ENCODE measurements around the gene CREB3L1.

CREB3L1 gene

GRCh38 chr11:46330154-46330553, 52.7 kb downstream of the CREB3L1 start:
- DNase-seq = no peak

- DNase-seq = no peak
Measured at GRCh38 chr11:46330563-46331281, 53.3 kb downstream of the CREB3L1 start.

GRCh38 chr11:46331282-46331984, 54.0 kb downstream of the CREB3L1 start:
- no peak for DNase-seq

DNA sequence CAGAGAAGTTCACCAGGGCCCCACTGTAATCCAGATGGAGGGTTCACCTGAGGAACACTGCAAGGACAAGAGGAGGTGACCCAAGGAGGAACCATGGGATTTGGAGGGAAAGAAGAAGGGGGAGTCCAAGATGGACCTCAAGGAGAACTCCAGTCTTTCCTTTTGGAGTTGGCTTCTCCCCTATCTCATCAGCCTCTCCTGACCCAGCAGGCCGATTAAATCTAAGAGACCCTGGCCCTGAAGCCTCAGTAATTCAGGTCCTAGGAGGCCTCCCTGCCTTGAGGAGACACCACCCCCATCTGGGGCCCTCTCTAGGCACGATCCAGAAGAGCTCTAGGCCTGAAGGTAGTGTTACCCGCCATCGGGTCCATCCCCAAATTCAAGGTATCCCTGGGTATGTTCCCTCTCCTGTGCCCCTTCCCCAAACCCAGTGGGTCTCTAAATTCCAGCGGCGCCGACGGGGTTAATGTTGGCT, 54.7 kb downstream of the CREB3L1 start:
- no peak for DNase-seq

- DNase-seq = no peak
Measured at GRCh38 chr11:46332568-46333393, 55.3 kb downstream of the CREB3L1 start.

DNA sequence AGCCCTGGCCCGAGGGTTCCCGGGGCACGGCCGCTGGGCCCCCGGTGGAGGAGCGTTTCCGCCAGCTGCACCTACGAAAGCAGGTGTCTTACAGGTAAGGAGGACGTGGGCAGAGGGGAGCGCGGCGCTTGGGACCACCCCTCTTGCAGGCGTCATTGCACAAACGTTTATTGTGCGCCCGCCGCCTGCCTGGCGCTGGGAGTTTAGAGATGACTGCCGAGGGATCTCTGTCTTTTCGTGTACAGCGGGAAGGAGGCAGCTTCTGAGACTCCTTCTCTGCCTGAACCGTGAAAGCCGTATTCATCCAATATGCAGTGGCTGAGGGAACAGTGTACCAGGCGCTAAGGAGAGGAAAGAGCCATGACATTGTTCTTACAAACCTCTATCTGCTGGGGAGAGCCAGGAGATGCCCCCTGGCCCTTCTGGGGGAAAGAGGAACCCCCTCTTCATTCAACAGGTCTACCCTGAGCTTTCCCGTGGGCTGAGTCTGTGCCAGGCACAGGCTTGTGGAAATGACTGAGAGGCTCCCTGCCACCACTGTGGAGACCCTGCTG, 56.0 kb downstream of the CREB3L1 start:
- no peak for DNase-seq

DNA sequence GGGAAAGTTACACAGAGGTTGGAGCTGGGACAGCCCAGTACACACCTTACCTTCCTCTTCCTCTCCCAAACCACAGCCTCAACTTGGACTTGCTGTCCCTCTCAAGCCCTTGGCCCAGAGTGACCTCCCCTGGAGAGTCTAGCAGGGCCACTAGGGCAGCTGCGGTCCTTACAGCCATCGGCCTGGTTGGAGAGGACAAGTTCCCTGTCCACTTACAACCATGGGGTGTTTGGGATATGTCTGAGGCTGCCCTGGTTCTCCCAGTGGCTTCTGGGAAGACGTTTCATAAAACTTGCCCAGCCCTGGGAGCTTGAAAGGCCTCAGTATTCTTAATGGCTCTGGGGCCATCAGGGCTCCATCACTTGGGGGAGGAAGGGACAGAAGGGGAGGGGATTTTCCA, 56.7 kb downstream of the CREB3L1 start:
- no peak for DNase-seq

GRCh38 chr11:46335271-46335670, 57.8 kb downstream of the CREB3L1 start:
- DNase-seq = no peak

DNA sequence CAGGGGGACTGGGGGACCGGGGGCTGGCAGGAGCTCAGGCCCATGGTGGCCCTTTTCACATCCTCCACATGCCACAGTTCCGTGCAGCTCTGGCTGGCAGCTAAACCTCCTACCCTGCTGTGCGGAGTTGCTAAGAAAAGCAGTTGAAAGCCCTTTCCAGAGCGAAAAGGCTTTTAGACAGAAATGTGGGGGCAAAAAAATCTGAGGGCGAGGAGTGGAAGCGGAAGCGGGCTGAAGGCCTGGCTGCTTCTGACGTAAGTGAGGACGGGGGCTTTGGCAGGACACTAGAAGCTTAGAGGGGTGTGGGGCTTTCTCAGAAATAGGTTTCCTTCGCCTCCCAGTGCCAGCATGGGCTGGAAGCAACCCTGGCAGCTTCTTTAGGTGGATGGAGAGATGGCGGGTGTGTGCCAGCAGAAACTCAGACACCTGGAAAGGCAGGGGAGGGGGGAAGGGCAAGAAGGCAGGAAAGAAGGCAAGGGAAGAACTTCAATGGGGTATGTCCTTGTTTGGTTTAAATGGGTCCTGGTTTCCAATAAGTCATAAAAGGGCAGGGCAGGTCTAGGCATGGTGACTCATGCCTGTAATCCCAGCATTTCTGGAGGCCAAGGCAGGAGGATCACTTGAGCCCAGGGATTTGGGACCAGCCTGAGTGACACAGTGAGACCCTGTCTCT, 58.6 kb downstream of the CREB3L1 start:
- no peak for DNase-seq

DNA sequence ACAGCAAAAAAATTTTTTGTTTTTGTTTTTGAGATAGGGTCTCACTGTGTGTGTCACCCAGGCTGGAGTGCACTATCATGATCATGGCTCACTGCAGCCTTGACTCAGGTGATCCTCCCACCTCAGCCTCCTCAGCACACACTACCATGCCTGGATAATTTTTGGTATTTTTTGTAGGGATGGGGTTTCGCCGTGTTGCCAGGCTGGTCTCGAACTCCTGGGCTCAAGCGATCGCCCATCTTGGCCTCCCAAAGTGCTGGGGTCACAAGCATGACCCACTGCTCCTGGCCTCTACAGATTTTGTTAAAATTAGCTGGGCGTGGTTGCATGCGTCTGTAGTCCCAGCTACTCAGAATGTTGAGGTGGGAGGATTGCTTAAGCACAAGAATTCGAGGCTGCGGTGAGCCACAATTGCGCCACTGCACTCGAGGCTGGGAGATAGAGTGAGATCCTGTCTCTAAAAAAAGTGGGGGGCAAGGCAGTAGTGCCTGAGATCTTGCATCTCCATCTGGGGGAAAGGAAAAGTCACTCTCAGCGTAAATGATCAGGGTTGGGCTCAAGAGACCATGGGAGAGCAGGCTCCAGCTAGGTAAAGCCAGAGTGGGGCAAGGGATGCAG, 59.2 kb downstream of the CREB3L1 start:
- DNase-seq = no peak

GRCh38 chr11:46337626-46338345, 60.3 kb downstream of the CREB3L1 start:
- DNase-seq = no peak

DNA sequence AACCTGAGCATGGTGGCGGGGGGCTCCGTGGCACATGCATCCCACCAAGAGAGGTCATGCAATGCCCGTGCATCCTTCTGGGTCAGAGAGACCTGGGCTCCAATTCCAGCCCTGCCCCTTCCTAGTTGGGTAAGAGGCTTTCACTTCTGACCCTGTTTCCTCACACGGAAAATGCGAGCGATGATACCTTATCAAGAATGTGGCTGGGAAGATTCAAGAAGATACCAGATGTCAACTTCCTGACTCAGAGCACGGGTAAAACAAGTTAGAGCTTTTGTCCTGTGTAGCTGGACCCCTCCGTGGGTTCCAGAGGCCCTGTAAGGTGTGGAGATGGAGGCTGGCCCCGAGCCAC, 61.1 kb downstream of the CREB3L1 start:
- peak; percentile 41 for DNase-seq

- DNase-seq = peak; percentile 30
Measured at GRCh38 chr11:46338988-46339666, 61.7 kb downstream of the CREB3L1 start.

DNA sequence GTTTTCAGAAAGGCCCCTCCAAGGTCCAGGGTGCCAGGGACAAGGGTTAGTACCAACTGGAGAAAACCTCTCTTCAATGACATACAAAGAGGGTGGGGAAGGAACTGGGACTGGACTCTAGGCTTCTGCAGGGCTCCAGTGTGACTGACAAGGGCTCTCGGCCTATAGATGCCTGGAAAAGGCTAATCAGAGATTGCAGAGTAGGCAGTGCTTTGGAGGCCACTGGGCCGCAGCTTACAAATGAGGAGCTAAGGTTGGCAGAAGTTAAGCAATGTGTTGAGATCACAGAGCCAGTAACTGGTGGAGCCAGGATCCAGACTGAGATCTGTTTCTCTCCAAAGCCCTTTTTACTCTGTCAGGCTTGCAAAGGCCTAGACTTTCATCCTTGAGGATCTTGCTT, 62.4 kb downstream of the CREB3L1 start:
- no peak for DNase-seq

DNA sequence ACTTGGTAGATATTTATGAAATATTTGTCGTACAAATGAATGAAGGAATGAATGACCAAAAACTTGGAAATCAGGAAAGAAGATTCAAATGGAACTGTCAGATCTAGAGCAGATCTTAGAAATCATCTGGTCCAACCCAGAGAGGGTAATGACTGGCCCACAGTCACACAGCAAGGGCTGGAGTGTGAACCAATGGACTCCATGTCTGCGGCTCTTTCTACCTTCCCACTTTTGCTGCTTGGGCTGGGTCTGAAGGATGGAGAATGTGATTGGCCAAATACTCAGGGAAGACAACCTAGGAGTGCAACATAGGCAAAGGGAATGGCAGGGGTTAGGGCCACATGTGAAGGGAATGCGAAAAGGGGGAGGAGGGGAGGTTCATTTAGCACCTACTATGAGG, 64.0 kb downstream of the CREB3L1 start:
- DNase-seq = no peak

- no peak for DNase-seq
Measured at GRCh38 chr11:46342239-46342638, 64.8 kb downstream of the CREB3L1 start.

DNA sequence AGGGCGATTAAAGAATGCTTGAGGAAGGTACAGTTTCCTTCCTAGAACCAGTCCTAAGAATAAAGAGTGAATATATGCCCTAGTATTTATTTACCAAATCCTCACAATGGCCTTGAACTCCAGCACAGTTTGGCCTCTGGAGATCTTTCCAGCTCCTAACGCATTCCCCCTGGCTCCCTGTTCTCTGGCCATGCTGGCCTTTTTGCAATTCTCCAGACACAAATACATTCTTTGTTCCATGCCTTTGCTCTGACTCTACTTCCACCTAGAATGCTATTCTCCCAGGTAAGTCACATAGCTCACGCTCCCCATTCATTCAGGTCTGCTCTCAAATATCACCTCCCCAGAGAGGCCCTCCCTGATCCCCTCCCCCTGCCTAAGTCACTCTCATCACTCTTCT, 66.1 kb downstream of the CREB3L1 start:
- DNase-seq = no peak

DNA sequence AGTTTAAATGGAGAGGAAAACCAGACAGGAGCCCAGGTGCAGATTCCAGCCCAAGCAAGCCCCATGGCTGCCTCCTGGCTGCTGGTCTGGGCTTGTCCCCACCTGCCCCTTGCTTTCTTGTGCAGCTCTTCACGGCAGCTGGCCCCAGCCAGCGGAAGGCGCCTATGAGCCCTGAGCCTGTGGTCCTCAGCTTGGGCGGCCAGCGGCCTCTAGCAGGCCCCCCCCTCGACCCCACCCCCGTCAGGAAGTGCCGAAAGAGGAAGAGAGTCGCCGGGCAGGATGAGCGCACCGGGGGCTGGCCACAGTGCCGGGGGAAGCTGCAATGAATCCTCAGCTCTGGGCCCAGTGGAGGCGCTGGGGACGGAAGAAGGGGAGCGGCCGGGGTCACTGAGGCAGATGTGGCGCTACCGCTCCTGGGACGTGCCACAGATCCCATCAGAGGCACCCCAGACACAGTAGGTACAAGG, 67.7 kb downstream of the CREB3L1 start:
- no peak for DNase-seq

DNA sequence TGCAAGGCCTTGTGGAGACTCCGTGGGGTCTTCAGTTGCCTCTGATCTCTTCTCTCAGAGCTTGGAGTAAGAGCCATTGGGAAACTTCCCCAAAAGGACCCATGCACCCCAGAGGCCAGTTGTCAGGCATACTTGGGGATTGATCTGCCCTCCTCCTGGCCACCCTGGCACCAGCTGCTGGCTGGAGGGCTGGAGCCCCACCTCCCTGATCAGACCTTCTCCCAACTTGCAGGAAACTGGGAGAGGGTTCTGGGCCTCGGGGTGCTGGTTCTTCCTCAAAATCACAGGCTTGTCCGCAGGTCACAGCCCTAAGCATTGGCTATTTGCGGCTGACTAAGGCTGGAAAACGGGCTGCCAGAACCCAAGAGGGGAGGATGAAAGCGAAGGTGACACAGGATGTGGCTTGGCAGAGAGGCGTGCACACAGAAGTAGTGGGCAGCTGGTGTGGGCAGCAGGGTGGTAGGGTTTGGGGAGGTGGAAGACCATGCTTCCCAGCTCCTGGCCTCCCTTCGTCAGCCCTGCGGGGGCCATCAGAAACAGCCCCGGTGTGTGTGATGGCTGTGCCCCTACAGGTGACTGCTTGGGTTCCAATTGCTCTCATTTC, 68.5 kb downstream of the CREB3L1 start:
- no peak for DNase-seq

DNA sequence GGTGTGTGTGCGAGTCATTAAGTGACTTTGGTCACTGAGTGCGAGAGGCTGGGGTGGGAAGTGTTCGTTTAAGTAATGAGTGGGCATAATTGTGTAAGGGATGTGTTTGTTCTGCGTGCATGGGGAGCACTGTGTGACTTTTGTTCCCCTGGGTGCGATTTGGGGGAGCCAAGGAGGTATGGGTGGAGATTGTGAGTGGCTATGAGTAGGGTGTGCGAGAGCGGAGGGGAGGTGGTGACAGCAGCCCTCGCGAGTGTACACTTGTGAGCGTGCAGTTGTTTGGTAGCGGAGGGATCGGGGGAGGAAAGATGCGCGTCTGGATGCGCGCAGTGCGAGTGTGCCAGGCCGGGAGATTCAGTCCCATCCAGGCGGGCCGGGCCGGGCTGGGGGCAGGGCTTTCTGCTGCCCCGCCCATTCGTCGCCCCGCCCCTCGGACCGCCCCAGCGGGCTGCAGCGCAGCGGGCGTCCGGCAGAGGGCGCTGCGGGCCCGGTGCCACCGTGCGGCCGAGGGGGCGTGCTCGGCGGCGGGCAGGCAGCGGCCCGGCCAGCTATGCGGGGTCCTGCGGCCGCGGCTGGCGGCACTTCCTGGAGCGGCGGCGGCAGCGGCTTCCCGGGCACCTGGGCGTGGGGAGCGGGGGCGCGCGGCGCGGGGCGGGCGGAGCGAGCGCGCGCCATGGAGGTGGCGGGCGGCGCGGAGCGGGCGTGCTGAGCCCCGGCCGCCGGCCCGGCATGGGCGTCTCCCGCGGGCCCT, 69.6 kb downstream of the CREB3L1 start, which contains the start of gene DGKZ:
Gene DGKZ, plus strand, starts transcription at position 578 of the 751 bp plus-strand sequence. CDS start 197 bp downstream, outside the sequence.
- peak; percentile 85 for DNase-seq
